GM18861 (cell line): ENCODE results near the gene CCL18.
A peak's percentile ranks its signal among the peaks of the same experiment; 100 is the strongest.
"Not testable (repeated sequence)": the region's sequence is repeated elsewhere in the genome, so short reads cannot be mapped to it uniquely, and the experiment has no call there.

ENCODE experiments used
- ATAC-seq: cut with Tn5 transposase; IDR thresholded peaks from one replicate; pipeline ENCODE4 v1.9.1; 2021; ENCODE audit not compliant: unreplicated experiment

Gene CCL18, protein sequence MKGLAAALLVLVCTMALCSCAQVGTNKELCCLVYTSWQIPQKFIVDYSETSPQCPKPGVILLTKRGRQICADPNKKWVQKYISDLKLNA

DNA sequence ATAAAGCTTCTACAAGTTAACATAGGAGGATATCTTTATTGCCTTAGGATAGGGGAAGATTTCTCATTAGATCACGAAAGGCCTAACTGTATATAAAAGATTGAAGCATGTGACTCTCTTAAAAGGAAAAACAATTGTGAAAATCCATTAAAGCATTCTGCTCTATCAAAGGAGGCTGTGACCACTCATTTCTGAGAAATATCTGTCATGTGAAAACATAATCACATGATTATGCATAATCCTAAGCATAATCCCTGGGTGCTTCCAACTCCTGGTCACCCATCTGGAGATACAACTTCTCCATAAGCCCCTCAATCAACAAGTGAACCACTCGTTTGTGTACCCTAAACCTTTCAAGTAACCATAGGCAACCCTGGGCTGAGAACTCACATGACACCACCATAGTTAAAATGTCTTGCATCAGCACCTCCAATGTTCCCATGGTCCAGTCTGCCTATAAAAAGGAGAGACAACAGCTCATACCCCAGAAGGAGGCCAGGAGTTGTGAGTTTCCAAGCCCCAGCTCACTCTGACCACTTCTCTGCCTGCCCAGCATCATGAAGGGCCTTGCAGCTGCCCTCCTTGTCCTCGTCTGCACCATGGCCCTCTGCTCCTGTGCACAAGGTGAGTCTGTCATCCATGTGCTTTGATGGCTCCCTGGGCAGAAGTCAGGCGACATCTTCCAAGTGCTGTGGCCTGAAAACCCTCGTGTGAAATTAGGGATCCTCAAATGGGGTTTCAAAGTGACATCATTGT lies at the start of gene CCL18:
Gene CCL18, plus strand, starts transcription at position 487 of the 756 bp plus-strand sequence. Its CDS starts 71 bp downstream, at position 558.
- no peak for ATAC-seq

DNA sequence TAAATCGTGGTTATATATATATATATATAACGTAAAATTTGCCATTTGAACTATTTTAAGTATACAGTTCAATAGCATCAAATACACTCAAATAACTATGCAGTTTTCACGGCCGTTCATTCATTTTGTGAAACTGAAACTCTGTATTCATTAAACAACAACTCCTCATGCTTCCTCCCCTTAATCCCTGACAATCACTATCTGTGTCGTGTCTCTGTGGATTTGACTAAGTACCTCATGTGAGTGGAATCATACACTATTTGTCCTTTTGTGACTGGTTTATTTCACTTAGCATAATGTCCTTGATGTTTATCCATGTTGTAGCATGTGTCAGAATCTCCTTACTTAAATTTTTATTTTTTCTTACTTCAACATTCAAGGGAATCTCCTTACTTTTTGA lies 49.1 kb upstream of the CCL18 start:
- no peak for ATAC-seq

- not testable (repeated sequence) for ATAC-seq
Observed at GRCh38 chr17:36015895-36016294, 48.2 kb upstream of the CCL18 start.

GRCh38 chr17:36016555-36016954 lies 47.5 kb upstream of the CCL18 start:
- no peak for ATAC-seq

DNA sequence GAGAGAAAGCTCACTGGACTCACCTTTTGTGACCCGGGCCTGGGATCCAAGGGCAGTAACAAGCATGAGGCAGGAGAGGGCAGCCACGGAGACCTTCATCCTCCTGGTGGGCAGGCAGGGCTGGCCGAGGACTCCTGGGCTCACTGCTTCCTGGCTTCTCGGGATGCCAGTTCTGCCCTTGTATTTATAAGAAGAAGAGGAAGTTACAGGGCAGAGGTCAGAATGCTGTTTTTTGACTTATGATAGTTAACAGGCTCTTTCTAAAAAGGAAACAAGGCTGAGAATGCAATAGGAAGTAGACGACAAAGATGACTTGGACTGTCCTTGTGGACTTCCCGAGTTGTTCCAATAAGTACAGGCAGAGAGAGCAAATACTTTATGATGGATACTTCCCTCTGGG lies 46.3 kb upstream of the CCL18 start, which contains the start of gene CCL23:
Gene CCL23, minus strand, starts transcription at position 174 of the 400 bp plus-strand sequence. Its CDS starts 75 bp downstream, at position 99.
- ATAC-seq = no peak

DNA sequence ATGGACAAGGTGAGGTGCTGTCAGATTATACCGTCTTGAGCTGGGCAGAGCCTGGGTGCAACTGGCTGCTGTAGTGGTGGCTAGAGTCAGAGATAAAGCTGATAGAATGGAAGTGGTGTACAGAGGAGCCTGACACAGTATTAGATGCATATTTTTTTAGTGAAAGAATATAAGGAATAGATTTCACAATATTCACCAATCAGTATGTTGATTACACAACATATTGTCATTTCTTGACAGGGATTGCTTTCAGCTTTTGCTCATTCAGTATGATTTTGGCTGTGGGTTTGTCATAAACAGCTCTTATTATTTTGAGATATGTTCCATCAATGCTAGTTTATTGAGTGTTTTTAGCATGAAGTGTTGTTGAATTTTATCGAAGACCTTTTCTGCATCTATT lies 44.6 kb upstream of the CCL18 start:
- no peak for ATAC-seq

DNA sequence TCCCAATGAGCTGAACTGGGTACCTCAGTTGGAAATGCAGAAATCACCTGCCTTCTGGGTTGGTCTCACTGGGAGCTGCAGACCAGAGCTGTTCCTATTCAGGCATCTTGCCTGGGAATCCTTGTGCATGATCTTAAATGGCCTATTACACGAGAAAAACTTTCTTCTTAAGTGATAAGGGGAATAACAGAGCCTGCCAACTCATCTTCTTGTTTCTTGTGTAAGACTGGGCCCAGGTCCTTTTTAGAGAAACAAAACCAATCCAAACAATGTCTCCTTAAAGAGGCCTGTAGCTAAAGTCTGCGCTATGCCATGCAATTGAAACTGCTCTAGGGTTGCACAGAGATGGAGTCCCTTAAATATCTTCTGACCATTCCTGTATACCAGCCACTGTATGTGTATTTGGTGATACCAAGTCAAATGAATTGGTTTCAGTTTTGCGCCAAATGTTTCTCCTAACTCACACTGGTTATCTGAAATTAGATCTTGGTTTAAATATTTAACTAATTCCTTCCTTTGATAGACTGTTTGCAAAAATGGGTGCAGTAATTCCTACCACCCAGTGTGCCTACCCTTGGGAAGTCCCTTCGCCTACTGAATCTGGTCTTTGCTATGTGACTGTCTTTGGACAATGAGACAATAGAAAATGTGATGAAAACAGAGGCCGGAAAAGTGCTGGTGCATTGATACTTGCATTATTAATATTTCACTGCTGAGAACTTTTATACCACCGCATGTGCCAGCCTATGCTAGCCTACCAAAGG lies 39.8 kb upstream of the CCL18 start:
- no peak for ATAC-seq

DNA sequence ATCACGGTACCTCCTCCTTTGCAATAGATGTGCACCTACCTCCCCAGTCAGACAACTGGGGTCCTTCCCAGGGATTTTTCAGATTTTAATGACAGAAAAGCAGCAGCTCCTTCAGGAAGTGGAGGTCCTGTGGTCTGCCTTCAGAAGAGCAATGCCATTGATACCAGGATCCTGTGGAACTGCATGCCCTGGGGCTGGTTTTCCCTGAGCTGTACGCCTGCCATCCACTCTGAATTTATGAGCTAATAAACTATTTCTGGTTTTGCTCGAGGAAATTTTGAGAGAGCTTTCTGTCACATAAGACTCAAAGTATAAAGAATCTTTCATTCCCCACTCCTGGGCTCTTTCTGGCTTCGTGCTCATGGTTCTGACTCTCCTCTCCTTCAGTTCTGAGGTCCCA lies 36.3 kb upstream of the CCL18 start:
- no peak for ATAC-seq

DNA sequence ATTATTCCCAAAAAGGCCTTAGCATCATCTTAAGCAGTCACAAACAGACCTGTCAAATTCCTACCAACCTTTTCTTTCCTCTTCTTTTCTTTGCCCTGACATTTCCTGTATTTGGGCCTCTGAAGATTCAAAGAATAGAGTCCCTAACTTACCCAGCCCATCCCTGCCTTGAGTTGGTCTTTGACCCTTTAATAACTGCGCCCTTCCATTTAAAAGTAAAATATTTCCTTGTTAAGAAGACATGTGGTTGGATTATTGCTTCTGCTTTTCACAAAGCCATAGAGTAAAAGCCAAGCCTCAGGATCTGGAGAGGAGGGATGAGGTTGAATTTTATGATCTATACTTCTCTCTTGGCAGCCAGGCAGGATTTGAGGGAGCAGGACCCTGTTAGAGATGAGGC lies 33.1 kb upstream of the CCL18 start:
- ATAC-seq = no peak

DNA sequence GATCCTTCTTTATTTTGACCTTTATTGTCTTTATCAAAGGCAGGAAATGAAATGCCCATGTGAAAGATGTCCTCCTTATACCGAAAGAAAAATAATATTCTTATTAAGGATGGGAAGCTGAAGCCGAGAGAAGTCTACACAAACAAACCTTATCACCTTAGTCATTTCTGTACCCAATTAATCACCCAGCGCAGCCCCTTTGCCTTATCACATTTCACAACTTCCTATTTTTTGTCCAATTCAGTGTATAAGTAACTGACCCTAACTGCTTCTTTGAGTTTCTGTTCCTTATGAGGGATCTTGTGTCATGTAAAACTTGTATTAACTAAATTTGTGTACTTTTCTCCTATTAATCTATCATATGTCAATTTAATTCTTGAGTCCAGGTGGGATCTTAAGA lies 29.9 kb upstream of the CCL18 start:
- ATAC-seq = peak; percentile 46

DNA sequence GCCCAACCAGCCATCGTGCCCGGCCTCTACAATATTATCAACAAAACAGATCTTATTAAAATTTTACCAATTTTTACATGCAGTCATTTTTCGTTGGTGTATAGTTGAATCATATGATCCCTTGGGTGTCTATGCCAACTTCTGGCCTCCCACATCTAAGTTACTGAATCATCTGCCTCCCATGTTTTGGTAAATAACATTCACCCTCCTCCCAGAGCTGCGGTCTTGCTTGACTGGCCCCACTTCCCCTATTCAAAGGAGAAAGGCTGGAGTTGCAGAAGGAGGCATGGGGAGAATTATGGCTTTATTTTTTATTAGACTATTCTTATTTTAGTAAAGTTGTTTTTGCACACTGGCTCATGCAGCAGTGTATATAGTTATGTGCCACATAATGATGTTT lies 27.8 kb upstream of the CCL18 start:
- no peak for ATAC-seq

DNA sequence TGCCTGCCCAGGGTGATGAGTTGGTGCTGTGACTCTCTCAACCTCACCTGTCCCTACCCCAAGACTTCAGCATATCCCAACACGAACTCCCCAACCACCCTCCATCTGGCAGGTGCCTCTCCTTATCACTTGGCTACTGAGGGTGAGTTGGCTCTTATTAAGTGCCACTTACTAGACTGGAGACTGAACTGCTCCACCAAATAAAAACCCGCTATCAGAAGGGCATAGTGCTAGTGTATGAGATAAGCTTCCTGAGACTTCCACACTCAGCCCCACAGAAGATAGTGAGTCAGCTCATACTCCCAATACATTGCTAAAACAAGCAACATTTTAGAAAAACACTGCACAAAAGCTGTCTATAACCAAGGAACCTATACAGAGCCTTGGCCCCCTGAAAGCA lies 16.0 kb upstream of the CCL18 start:
- no peak for ATAC-seq

GRCh38 chr17:36049643-36050042 lies 14.4 kb upstream of the CCL18 start:
- ATAC-seq = no peak

DNA sequence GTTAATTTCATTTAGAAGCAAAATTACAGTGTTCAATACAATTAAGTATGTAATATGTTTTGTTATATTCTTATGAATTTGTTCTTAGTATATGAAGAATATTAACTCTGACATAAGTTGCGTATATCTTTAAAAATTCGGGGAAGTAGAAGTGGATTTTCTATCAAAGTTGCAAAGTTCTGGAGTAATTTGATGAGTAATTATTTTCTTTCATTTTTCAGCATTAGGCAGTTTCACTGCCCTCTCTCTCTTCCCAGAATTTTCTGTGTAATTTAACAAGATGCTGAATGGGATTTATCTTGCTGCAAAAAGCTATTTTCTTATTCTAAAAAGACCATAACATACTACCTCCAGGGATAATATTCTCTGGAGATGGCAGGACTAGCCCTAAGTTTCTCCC lies 8.9 kb upstream of the CCL18 start:
- ATAC-seq = no peak

GRCh38 chr17:36055921-36056520 lies 8.1 kb upstream of the CCL18 start:
- ATAC-seq = no peak

GRCh38 chr17:36057911-36058310 lies 6.2 kb upstream of the CCL18 start:
- no peak for ATAC-seq

DNA sequence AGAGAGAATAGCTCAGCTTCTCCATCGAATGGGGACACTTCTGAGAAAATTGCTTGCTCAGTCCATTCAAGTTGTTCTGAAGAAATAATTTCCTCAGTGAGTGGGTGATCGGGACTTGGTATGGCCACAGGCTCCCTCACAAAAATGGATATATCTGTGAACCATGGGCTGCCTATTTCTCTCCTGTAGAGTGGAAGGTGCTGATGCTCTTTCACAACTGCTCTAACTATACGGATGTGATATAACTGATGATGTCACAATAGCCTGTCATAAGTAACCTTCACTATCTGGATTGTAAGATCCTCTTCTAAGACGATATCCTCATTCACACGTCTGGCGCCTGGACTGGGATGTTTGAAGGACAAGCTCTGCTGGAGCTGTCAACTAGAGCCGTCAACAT lies 4.7 kb upstream of the CCL18 start:
- no peak for ATAC-seq

- no peak for ATAC-seq
Observed at GRCh38 chr17:36060816-36061215, 3.3 kb upstream of the CCL18 start.

- ATAC-seq = no peak
Observed at GRCh38 chr17:36066365-36066985, 2.4 kb downstream of the CCL18 start.

- ATAC-seq = no peak
Observed at GRCh38 chr17:36068524-36068923, 4.5 kb downstream of the CCL18 start.

DNA sequence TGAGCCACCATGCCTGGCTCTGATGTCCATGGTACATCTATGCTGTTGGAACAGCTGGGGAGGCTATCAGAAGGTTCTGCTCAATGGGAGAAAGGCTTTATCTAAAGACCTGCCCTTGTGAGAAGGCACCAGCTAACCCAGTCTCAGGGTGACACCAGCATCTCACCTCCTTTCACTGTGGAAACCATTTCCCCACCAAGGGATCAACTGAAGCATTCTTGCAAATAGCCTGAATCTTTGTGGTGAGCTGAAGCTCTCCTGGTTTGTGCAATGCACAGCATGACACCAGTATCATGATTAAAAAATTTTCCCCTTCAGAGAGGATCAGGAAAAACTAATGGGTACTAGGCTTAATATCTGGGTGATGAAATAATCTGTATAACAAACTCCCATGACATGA lies 5.1 kb downstream of the CCL18 start:
- no peak for ATAC-seq
